ENCODE data around the gene SERPINE1.
"Not testable (repeated sequence)": the region's sequence is repeated elsewhere in the genome, so short reads cannot be mapped to it uniquely, and the experiment has no call there.

The SERPINE1 gene

GRCh38 chr7:101102026-101102425 lies 24.9 kb upstream of the SERPINE1 start:
- no peak for TF ChIP-seq CTCF (IDR thresholded peaks at IDR 0.05; ENCODE audit: control insufficient read depth, insufficient read depth, low read depth, low read length, missing control alignments)
- DNase-seq (ENCODE audit: low read depth): no peak
- H3K4me3 ChIP-seq (ENCODE audit: control insufficient read depth, low read depth, low read length): no peak overlapping the region

- not testable (repeated sequence) for DNase-seq (ENCODE audit: low read depth); H3K4me3 ChIP-seq (ENCODE audit: control insufficient read depth, low read depth, low read length)
Measured at GRCh38 chr7:101103701-101104100, 23.2 kb upstream of the SERPINE1 start.

GRCh38 chr7:101104193-101104713 lies 22.7 kb upstream of the SERPINE1 start:
- H3K4me3 ChIP-seq (ENCODE audit: control insufficient read depth, low read depth, low read length): no peak overlapping the region
- DNase-seq (ENCODE audit: low read depth): no peak
- TF ChIP-seq CTCF (IDR thresholded peaks at IDR 0.05; ENCODE audit: control insufficient read depth, insufficient read depth, low read depth, low read length, missing control alignments): no peak

GRCh38 chr7:101104799-101105198 lies 22.1 kb upstream of the SERPINE1 start:
- DNase-seq (ENCODE audit: low read depth): no peak
- no peak for TF ChIP-seq CTCF (IDR thresholded peaks at IDR 0.05; ENCODE audit: control insufficient read depth, insufficient read depth, low read depth, low read length, missing control alignments)

GRCh38 chr7:101105248-101105647 lies 21.7 kb upstream of the SERPINE1 start:
- DNase-seq (ENCODE audit: low read depth); H3K4me3 ChIP-seq (ENCODE audit: control insufficient read depth, low read depth, low read length): not testable (repeated sequence)

More at GRCh38 chr7:101104799-101105198, 22.1 kb upstream of the SERPINE1 start:
- H3K4me3 ChIP-seq (ENCODE audit: control insufficient read depth, low read depth, low read length): no peak overlapping the region

- no peak for TF ChIP-seq CTCF (IDR thresholded peaks at IDR 0.05; ENCODE audit: control insufficient read depth, insufficient read depth, low read depth, low read length, missing control alignments)
- no peak for DNase-seq (ENCODE audit: low read depth)
- H3K4me3 ChIP-seq (ENCODE audit: control insufficient read depth, low read depth, low read length): no peak overlapping the region
Measured at GRCh38 chr7:101106386-101106785, 20.5 kb upstream of the SERPINE1 start.

- TF ChIP-seq CTCF (IDR thresholded peaks at IDR 0.05; ENCODE audit: control insufficient read depth, insufficient read depth, low read depth, low read length, missing control alignments): no peak
- no peak overlapping the region for H3K4me3 ChIP-seq (ENCODE audit: control insufficient read depth, low read depth, low read length)
- no peak for DNase-seq (ENCODE audit: low read depth)
Measured at GRCh38 chr7:101108330-101108857, 18.5 kb upstream of the SERPINE1 start.

- TF ChIP-seq CTCF (IDR thresholded peaks at IDR 0.05; ENCODE audit: control insufficient read depth, insufficient read depth, low read depth, low read length, missing control alignments): no peak
- DNase-seq (ENCODE audit: low read depth): no peak
- H3K4me3 ChIP-seq (ENCODE audit: control insufficient read depth, low read depth, low read length): no peak overlapping the region
Measured at GRCh38 chr7:101108961-101109360, 17.9 kb upstream of the SERPINE1 start.

Data from AG09309 (cell line).